OCI-LY7 (cell line): ENCODE measurements around the gene LTBR. TPM values are rescaled to one million over a fixed set of nuclear protein-coding genes. Genes with fewer than 3 reads are reported as not detected.

Experiments used
- BruUV-seq: library from RNA; stranded (reverse); fragments of 400-500 nt; replicated peaks from 2 replicates; lab custom pipeline; 2021; lab: Mats Ljungman, UMichigan
- CTCF ChIA-PET: fragments of 300-600 bp; sonication (Branson Sonifier 250); formaldehyde crosslinking; loops from one replicate; lab custom pipeline; 2022; ENCODE audit warnings: antibody characterized with exemption; ENCODE audit not compliant: unreplicated experiment; lab: Charles Lee
- POLR2A ChIA-PET: fragments of 300-600 bp; sonication (Branson Sonifier 250); formaldehyde crosslinking; loops from one replicate; lab custom pipeline; 2022; ENCODE audit warnings: antibody characterized with exemption; lab: Charles Lee
- DNase-seq: peaks from one replicate; pipeline ENCODE4 v3.0.0-alpha.2; 2015; ENCODE audit warnings: low spot score
- H2AFZ ChIP-seq: fragments of 200-600 bp; sonication (generic), shearing (Covaris generic); 2 replicates; pipeline ENCODE4 v1.6.1; 2014; ENCODE audit warnings: mild to moderate bottlenecking, antibody characterized with exemption, low read length, moderate library complexity
- H3K27ac ChIP-seq: fragments of 200-600 bp; sonication (generic); 2 replicates; pipeline ENCODE4 v1.5.1; 2014; ENCODE audit warnings: mixed run types, low read depth, mild to moderate bottlenecking, moderate library complexity, low read length, inconsistent platforms; ENCODE audit not compliant: poor library complexity, severe bottlenecking
- H3K36me3 ChIP-seq: fragments of 200-600 bp; sonication (generic); 2 replicates; pipeline ENCODE4 v1.6.1; 2014; ENCODE audit warnings: mild to moderate bottlenecking, antibody characterized with exemption, low read length, moderate library complexity, mixed read lengths; ENCODE audit not compliant: insufficient read depth
- H3K4me1 ChIP-seq: fragments of 200-600 bp; sonication (generic); 2 replicates; pipeline ENCODE4 v1.5.1; 2014; ENCODE audit warnings: mild to moderate bottlenecking, low read length; ENCODE audit not compliant: insufficient read depth, poor library complexity, severe bottlenecking
- H3K4me2 ChIP-seq: fragments of 200-600 bp; sonication (generic); 2 replicates; pipeline ENCODE4 v1.6.1; 2014; ENCODE audit warnings: mild to moderate bottlenecking, low read length
- H3K4me3 ChIP-seq: fragments of 200-600 bp; sonication (generic); 2 replicates; pipeline ENCODE4 v1.5.1; 2014; ENCODE audit warnings: mild to moderate bottlenecking, low read depth, low read length; ENCODE audit not compliant: poor library complexity, severe bottlenecking
- H3K79me2 ChIP-seq: fragments of 200-600 bp; sonication (generic); 2 replicates; pipeline ENCODE4 v1.6.1; 2016; ENCODE audit warnings: low read depth, mild to moderate bottlenecking, low read length, moderate library complexity, mixed read lengths; ENCODE audit not compliant: insufficient read depth
- H3K9me2 ChIP-seq: fragments of 200-600 bp; sonication (generic); 2 replicates; pipeline ENCODE4 v1.6.1; 2016; ENCODE audit warnings: mild to moderate bottlenecking, low read length, mixed read lengths; ENCODE audit not compliant: insufficient read depth
- H3K9me3 ChIP-seq: fragments of 200-600 bp; sonication (generic); 2 replicates; pipeline ENCODE4 v1.6.1; 2014; ENCODE audit warnings: mild to moderate bottlenecking, mixed run types, low read length, mixed read lengths
- H4K20me1 ChIP-seq: fragments of 200-600 bp; sonication (generic); 2 replicates; pipeline ENCODE4 v1.6.1; 2014; ENCODE audit warnings: mild to moderate bottlenecking, antibody characterized with exemption, low read length, moderate library complexity, mixed read lengths; ENCODE audit not compliant: insufficient read depth
- CTCF ChIP-seq: fragments of 200-600 bp; sonication (generic); conservative IDR thresholded peaks from 2 replicates; pipeline ENCODE4 v1.5.1; 2014; ENCODE audit warnings: mild to moderate bottlenecking, antibody characterized with exemption, low read length, moderate library complexity, mixed read lengths
- EZH2phosphoT487 ChIP-seq: fragments of 200-600 bp; sonication (generic); IDR thresholded peaks from 2 replicates; pipeline ENCODE4 v1.6.1; 2018; ENCODE audit warnings: low read depth, borderline replicate concordance, mild to moderate bottlenecking, mixed run types, antibody characterized with exemption, low read length, moderate library complexity, mixed read lengths
- intact Hi-C: fragments of 100-400 bp; cut with micrococcal nuclease; formaldehyde crosslinking; loops from one replicate; pipeline ENCODE4 v1.10.0; 2022; ENCODE audit not compliant: unreplicated experiment
- total RNA-seq, 2 experiments: library from RNA; depleted of rRNA in 1 of 2; stranded (reverse); fragments of >200 nt in 1 of 2; shearing (Covaris generic) in 1 of 2; gene quantifications; 2 replicates each; pipeline ENCODE4 v1.2.3, GENCODE V29; 2014 to 2022

LTBR gene
- total RNA-seq, 2 experiments from 2014 or later, result not detected

DNA sequence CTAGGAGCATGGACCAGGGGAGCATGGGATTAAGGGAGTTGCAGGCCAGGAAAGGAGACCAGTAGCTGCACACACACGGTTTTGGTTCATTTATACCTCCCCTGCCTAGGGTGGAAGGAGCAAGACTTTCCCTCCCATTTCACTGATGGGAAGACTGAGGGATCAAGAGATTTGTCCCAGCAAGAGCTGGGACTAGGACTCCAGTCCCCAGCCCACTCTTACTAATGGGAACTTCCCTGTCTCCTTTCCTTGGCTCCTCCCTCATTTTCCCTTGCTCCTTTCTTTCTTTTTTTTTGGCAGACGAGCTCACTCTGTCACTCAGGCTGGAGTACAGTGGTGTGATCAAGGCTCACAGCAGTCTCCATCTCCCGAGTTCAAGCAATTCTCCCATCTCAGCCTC, 21.6 kb upstream of the LTBR start:
- Histone ChIP-seq H3K27ac (no peak overlapping the region), H3K4me1 (peaks cover 54% of the 10 kb centered on the region), H3K4me2 (no peak overlapping the region), H3K9me2 (no peaks in the 10 kb centered on the region), H4K20me1 (no peaks in the 10 kb centered on the region), H3K4me3 (no peak overlapping the region), H3K9me3 (no peaks in the 10 kb centered on the region), H3K36me3 (no peaks in the 10 kb centered on the region), H2AFZ (no peak overlapping the region), H3K79me2 (no peaks in the 10 kb centered on the region)
- no TSS peak for BruUV-seq
- no peak for DNase-seq
- ChIA-PET POLR2A (interaction anchor here (0.6 to 8.3 kb wide), 3 partner anchors 10 to 68 kb away, joined by 3 to 55 read pairs (median 3); no protein-coding TSS in a partner anchor), CTCF (interaction anchor here (0.6 to 1.7 kb wide), 2 partner anchors 19 to 61 kb away, joined by 3 to 5 read pairs; no protein-coding TSS in a partner anchor)
- intact Hi-C loops, result loop anchor here (5.0 kb wide), 1 partner anchor 1535 kb away; no protein-coding TSS in a partner anchor
- TF ChIP-seq CTCF (no peak), EZH2phosphoT487 (no peak)

GRCh38 chr12:6363010-6363329, 21.0 kb upstream of the LTBR start:
- no peaks in the 10 kb centered on the region for H3K79me2 ChIP-seq
- no peak overlapping the region for H3K27ac ChIP-seq
- H3K4me3 ChIP-seq, result peak overlapping the region; percentile 66
- H3K9me2 ChIP-seq, result no peaks in the 10 kb centered on the region
- BruUV-seq, result no TSS peak
- ChIA-PET POLR2A (interaction anchor here (0.6 to 8.3 kb wide), 8 partner anchors 10 to 358 kb away, joined by 3 to 55 read pairs (median 4); partner anchors contain the start of gene TNFRSF1A), CTCF (interaction anchor here (0.5 to 1.7 kb wide), 3 partner anchors 19 to 390 kb away, joined by 3 to 5 read pairs (median 3); partner anchors contain the start of gene MLF2)
- peaks cover 60% of the 10 kb centered on the region for H3K4me1 ChIP-seq
- TF ChIP-seq EZH2phosphoT487 (no peak), CTCF (no peak)
- H3K4me2 ChIP-seq, result peak overlapping the region; percentile 90
- no peaks in the 10 kb centered on the region for H3K36me3 ChIP-seq
- intact Hi-C loops, result loop anchor here (5.0 kb wide), 1 partner anchor 1536 kb away; no protein-coding TSS in a partner anchor
- no peak for DNase-seq
- H3K9me3 ChIP-seq, result no peaks in the 10 kb centered on the region
- no peaks in the 10 kb centered on the region for H4K20me1 ChIP-seq
- peak overlapping the region; percentile 98 for H2AFZ ChIP-seq
